DMS53 treated with DMSO at 0.1 percent for 48 hours (cell line): ENCODE data around the gene MADCAM1.

Experiments
- DNase-seq: peaks from one replicate; lab custom pipeline; 2025; ENCODE audit not compliant: unreplicated experiment; lab: John Stamatoyannopoulos, UW

Gene MADCAM1

DNA sequence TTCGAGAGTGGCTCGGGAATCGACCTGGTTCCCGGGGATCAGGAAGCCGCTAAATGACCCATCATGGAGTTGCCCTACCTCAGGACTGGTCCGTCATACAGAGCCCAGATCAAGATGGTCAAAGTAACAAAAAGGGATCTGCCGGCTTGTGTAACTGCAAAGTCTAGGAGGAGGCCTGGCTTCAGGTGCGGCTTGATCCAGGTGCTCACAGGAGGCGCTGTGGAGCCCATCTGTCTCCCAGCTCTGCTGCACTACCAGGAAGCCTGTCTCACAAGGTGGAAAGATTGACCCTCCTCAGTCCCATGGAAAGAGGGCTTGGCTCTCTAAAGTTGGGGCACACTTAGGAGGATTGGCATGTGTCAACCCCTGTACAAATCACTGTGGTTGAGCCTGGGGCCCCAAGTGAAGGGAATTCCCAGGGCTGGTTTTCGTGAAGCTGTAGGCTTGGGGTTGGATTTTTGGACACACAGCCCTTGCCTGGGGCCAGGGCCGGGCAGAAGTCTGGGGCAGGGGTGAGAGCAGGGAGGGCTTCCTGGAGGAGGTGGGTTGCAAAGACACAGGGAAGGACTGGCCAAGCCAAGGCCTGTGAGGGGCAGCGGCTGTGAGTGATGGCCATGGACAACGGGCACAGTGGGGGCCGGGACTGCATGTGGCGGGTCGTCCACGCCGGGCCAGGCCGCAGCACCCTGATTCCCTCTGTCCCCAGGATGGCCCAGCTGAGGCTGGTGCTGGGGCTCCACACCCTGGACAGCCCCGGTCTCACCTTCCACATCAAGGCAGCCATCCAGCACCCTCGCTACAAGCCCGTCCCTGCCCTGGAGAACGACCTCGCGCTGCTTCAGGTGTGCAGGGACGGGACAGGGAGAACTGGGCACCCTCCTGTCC lies 51.8 kb downstream of the MADCAM1 start:
- DNase-seq: no peak

DNA sequence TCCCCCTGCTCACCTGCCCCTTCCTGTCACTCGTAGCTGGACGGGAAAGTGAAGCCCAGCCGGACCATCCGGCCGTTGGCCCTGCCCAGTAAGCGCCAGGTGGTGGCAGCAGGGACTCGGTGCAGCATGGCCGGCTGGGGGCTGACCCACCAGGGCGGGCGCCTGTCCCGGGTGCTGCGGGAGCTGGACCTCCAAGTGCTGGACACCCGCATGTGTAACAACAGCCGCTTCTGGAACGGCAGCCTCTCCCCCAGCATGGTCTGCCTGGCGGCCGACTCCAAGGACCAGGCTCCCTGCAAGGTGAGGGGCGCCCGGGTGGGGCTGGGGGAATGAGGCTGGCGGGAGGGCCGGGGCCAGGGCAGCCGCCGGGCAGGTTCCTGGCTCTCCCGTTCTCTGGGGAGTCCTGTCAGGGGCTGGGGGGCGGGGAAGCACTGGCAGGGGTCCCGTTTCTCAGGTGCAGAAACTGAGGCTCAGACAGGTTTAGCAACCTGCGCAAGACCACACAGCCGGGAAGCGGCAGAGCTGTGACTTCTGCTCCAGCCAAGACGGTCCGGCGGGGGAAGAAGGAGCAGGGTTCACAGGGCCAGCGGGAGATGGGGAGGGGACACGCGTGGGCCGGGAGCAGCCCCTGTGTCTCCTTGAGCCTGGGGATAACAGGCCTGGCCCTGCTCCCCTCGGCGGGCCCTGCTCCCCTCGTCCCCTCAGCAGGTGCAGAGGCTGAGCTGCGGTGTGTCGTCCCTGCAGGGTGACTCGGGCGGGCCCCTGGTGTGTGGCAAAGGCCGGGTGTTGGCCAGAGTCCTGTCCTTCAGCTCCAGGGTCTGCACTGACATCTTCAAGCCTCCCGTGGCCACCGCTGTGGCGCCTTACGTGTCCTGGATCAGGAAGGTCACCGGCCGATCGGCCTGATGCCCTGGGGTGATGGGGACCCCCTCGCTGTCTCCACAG lies 52.9 kb downstream of the MADCAM1 start:
- DNase-seq: no peak

DNA sequence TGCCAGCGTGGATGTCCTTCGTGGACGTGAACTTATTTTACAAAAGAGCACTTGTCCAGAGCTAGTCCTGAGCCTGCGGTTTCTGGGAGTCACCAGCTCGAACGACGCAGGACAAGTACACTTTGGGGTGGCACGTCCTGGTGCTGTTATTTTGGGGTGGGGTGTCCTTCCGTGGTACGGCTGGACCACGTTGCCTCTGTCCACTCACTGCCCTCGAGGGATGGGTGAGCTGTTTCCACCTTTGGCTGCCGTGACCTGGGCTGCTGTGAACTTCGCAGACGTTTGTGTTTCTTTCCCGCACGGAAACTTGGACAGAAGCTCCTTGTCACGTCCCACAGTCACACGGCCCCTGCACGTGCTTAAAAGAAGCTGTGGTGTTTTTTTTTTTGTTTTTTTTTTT lies 58.5 kb downstream of the MADCAM1 start:
- DNase-seq: no peak
